Measurements from ENCODE around the gene SSU72.
"Not testable (repeated sequence)": the region's sequence is repeated elsewhere in the genome, so short reads cannot be mapped to it uniquely, and the experiment has no call there.

DNA sequence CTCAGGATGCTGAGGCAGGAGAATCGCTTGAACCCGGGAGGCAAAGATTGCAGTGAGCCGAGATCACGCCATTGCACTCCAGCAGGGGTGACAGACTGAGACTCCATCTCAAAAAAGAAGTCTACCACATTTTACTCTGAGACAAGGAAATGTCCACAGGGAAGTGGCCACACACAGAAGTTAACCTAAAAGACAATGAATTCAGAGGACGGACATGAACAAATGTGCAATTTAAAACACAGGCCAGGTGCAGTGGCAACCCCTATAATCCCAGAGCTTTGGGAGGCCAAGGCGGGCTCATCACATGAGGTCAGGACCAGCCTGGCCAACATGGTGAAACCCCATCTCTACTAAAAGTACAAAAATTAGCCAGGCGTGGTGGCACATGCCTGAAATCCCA is 17.0 kb downstream of the SSU72 start:
- TF ChIP-seq POLR2AphosphoS5 (IDR thresholded peaks at IDR 0.05); POLR2A (IDR thresholded peaks at IDR 0.05; ENCODE audit: low read depth): not testable (repeated sequence)
- TF ChIP-seq, protein P1, sequence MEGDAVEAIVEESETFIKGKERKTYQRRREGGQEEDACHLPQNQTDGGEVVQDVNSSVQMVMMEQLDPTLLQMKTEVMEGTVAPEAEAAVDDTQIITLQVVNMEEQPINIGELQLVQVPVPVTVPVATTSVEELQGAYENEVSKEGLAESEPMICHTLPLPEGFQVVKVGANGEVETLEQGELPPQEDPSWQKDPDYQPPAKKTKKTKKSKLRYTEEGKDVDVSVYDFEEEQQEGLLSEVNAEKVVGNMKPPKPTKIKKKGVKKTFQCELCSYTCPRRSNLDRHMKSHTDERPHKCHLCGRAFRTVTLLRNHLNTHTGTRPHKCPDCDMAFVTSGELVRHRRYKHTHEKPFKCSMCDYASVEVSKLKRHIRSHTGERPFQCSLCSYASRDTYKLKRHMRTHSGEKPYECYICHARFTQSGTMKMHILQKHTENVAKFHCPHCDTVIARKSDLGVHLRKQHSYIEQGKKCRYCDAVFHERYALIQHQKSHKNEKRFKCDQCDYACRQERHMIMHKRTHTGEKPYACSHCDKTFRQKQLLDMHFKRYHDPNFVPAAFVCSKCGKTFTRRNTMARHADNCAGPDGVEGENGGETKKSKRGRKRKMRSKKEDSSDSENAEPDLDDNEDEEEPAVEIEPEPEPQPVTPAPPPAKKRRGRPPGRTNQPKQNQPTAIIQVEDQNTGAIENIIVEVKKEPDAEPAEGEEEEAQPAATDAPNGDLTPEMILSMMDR (IDR thresholded peaks at IDR 0.05) = not testable (repeated sequence)

All from esophagus muscularis mucosa (tissue), 3 donors.